Thyroid gland (tissue), 4 donors: Measurements from ENCODE around the gene APLP2. TPM values are rescaled to one million over a fixed set of nuclear protein-coding genes. Genes with fewer than 3 reads are reported as not detected.
A peak's percentile ranks its signal among the peaks of the same experiment; 100 is the strongest.
"Not testable (repeated sequence)": the region's sequence is repeated elsewhere in the genome, so short reads cannot be mapped to it uniquely, and the experiment has no call there.

ENCODE experiments used
- DNase-seq, 2 donors: peaks; one replicate each; pipeline ENCODE4 v3.0.0-alpha.2; 2019
- H3K27ac ChIP-seq, 3 donors: fragments of 200-600 bp; sonication (generic); 1 replicate in 2 of 3; 2 replicates in 1 of 3; pipeline ENCODE4 v1.5.1; 2016 to 2019; ENCODE audit warnings: mild to moderate bottlenecking in 1 of 3, moderate library complexity in 1 of 3
- H3K27me3 ChIP-seq: fragments of 200-600 bp; sonication (generic); one replicate; pipeline ENCODE4 v1.5.1; 2019
- H3K36me3 ChIP-seq, 2 donors: fragments of 200-600 bp; sonication (generic); one replicate each; pipeline ENCODE4 v1.5.1; 2016 to 2019
- H3K4me1 ChIP-seq, 2 donors: fragments of 200-600 bp; sonication (generic); one replicate each; pipeline ENCODE4 v1.5.1; 2017 to 2019
- H3K4me3 ChIP-seq, 3 donors: fragments of 200-600 bp; sonication (generic); replicated peaks in 1 of 3; 1 replicate in 2 of 3; 2 replicates in 1 of 3; pipeline ENCODE4 v1.5.1; 2016; ENCODE audit warnings: mild to moderate bottlenecking in 1 of 3
- H3K9me3 ChIP-seq: fragments of 200-600 bp; sonication (generic); one replicate; pipeline ENCODE4 v1.5.1; 2017
- POLR2A ChIP-seq, 2 donors: fragments of 450-650 bp; IDR thresholded peaks; one replicate each; pipeline ENCODE4 v1.6.1; 2017; ENCODE audit warnings: antibody characterized with exemption in 2 of 2, mild to moderate bottlenecking in 2 of 2, moderate library complexity in 1 of 2
- WGBS, 2 donors: methylation state at CpG; one replicate each; pipeline ENCODE4 v1.1.5; 2017; 5-methylcytosine and 5-hydroxymethylcytosine counted together
- intact Hi-C: fragments of 100-400 bp; cut with DNase I; formaldehyde crosslinking; loops from one replicate; pipeline ENCODE4 v1.15.1; 2023
- total RNA-seq, 4 donors: library from RNA; depleted of rRNA; stranded (reverse); fragments of >200 nt; gene quantifications; one replicate each; pipeline ENCODE4 v1.2.3, GENCODE V29; 2016
- TF ChIP-seq, protein P1 (sequence below), 6 experiments: fragments of 200-600 bp in 3 of 6; fragments of 450-650 bp in 3 of 6; sonication (generic) in 3 of 6; IDR thresholded peaks; one replicate each; pipeline ENCODE4 v1.5.1; 2016 to 2019; ENCODE audit warnings: antibody characterized with exemption in 6 of 6, mild to moderate bottlenecking in 2 of 6, inconsistent platforms in 1 of 6, moderate library complexity in 1 of 6

Gene APLP2
- total RNA-seq, 4 donors from 2014 or later = 782 to 1,078 (median 902) TPM

DNA sequence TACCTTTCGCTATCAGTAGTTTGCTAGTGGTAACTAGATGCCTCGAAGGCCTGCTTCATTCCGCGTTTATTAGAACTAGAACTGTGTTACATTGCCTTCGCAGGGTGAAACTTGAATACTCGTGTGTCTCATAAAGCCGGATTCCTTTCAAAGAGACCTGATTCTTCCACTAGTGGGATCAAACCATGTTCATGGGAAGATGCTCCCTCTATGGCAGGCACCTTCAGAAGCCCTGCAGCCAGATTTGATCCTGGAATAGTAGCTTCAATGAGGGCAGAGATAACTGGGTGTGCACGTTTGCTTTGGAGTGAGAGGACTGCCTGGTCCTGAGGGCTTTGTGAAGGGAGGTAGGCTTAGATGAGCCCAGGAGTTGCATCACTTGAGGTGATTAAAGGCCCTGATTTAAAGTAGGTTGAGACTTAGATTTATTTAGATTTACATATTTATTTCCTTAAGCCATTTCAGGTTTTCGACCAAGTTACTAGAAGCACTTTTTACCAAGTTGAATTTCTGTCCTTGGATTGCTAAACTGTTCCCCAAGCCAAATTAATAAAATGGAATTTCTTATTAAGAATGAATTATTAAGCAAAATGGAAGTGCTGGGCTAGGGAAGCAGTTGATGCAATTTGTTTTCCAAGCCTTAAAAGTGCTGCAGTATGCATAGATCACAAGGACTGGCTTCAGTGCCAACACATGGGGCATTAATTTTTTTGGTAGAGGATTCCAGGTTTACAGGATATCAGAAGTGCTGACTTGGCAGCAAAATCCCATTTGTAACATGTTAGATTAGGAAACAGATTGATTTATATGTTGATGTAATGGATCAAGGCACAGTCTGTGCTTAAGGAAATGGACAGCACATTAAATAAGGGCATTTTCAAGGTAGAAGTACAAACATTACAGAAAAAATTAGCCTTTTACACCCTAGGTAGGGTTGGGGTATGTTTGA is 32.9 kb downstream of the APLP2 start:
- no peaks in the 10 kb centered on the region for H3K36me3 ChIP-seq
- TF ChIP-seq, protein P1, sequence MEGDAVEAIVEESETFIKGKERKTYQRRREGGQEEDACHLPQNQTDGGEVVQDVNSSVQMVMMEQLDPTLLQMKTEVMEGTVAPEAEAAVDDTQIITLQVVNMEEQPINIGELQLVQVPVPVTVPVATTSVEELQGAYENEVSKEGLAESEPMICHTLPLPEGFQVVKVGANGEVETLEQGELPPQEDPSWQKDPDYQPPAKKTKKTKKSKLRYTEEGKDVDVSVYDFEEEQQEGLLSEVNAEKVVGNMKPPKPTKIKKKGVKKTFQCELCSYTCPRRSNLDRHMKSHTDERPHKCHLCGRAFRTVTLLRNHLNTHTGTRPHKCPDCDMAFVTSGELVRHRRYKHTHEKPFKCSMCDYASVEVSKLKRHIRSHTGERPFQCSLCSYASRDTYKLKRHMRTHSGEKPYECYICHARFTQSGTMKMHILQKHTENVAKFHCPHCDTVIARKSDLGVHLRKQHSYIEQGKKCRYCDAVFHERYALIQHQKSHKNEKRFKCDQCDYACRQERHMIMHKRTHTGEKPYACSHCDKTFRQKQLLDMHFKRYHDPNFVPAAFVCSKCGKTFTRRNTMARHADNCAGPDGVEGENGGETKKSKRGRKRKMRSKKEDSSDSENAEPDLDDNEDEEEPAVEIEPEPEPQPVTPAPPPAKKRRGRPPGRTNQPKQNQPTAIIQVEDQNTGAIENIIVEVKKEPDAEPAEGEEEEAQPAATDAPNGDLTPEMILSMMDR (IDR thresholded peaks at IDR 0.05) = no peak
- no peak for TF ChIP-seq POLR2A (IDR thresholded peaks at IDR 0.05)
- no peaks in the 10 kb centered on the region for H3K27me3 ChIP-seq
- H3K4me1 ChIP-seq = peaks cover 48 to 57% of the 10 kb centered on the region in 2 donors
- intact Hi-C loops = no loop called here
- H3K4me3 ChIP-seq = no peak overlapping the region
- no peaks in the 10 kb centered on the region for H3K9me3 ChIP-seq
- no peak for DNase-seq
- peak overlapping the region in 1 of 3 donors; percentile 13 for H3K27ac ChIP-seq
- WGBS, 2 donors = 78 to 90% methylated on average over 9 of the region's 9 CpGs

DNA sequence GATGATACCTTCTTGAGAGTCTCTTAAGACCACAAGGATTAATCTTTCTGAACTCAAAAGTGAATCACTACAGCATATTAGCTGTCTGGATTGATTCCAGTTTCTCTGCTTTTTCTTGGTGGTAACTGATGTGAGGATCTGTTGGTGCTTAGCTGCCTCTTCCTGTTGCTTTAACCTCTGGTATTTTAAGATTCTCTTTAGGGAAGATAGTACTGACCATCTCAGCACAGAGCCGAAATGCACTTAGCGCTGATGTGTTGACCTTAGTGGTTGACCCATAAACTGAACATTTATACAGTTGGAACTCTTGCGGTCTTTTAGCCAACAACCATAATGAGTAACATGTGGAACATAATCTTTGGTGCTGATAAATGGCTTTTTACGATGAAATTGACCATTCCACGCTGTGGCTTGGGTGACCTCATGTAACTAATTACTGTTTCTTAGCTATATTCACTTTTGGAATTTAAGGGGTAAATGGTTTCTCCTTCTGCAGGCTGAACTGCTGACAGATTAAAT is 33.7 kb downstream of the APLP2 start:
- no peaks in the 10 kb centered on the region for H3K9me3 ChIP-seq
- WGBS, 2 donors = 46 to 47% methylated on average over 5 of the region's 5 CpGs
- intact Hi-C loops = no loop called here
- peaks cover 43 to 53% of the 10 kb centered on the region in 2 donors for H3K4me1 ChIP-seq
- H3K36me3 ChIP-seq = no peaks in the 10 kb centered on the region
- no peaks in the 10 kb centered on the region for H3K27me3 ChIP-seq
- peak overlapping the region in 2 of 3 donors; percentile 13 to 14 for H3K27ac ChIP-seq
- TF ChIP-seq, protein P1 (IDR thresholded peaks at IDR 0.05) = no peak
- no peak for TF ChIP-seq POLR2A (IDR thresholded peaks at IDR 0.05)
- no peak overlapping the region for H3K4me3 ChIP-seq
- no peak for DNase-seq

DNA sequence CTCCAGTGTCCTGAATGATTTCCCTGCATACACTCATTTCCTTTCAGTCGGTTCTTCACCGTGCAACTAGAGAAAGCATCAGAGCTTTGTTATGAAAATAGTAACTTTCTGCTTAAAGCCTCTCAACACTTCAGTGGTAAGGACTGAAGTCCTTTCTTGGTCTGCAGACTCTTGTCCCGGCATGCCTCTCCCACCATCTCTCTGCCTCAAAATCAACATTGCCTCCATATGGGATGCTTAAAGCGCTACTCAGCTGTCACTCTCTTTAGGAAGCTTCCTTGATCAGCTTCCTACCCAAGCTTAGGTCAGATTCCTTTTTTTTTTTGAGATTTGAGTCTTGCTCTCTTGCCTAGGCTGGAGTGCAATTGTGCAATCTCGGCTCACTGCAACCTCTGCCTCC is 36.7 kb downstream of the APLP2 start:
- Histone ChIP-seq H3K4me1 (peaks cover 24 to 30% of the 10 kb centered on the region in 2 donors), H3K36me3 (peaks cover 4 to 14% of the 10 kb centered on the region in 2 donors), H3K27ac (no peak overlapping the region), H3K27me3 (no peaks in the 10 kb centered on the region), H3K9me3 (no peaks in the 10 kb centered on the region), H3K4me3 (no peak overlapping the region)
- intact Hi-C loops = no loop called here
- TF ChIP-seq, protein P1 (IDR thresholded peaks at IDR 0.05) = no peak
- no peak for TF ChIP-seq POLR2A (IDR thresholded peaks at IDR 0.05)
- WGBS, 2 donors = 41 to 47% methylated on average over 5 of the region's 5 CpGs
- DNase-seq = no peak

DNA sequence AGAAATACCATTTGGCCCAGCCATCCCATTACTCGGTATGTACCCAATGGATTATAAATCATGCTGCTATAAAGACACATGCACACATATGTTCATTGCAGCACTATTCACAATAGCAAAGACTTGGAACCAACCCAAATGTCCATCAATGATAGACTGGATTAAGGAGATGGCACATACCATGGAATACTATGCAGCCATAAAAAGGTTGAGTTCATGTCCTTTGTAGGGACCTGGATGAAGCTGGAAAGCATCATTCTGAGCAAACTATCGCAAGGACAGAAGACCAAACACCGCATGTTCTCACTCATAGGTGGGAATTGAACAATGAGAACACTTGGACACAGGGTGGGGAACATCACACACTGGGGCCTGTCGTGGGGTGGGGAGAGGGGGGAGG is 39.0 kb downstream of the APLP2 start:
- H3K4me3 ChIP-seq, H3K27me3 ChIP-seq, H3K9me3 ChIP-seq, H3K27ac ChIP-seq, DNase-seq, intact Hi-C loops: not testable (repeated sequence)
- WGBS, 2 donors = 95% methylated on average over 4 of the region's 4 CpGs
- Histone ChIP-seq H3K4me1 (peaks cover 9 to 13% of the 10 kb centered on the region in 2 donors), H3K36me3 (peaks cover 10 to 14% of the 10 kb centered on the region in 2 donors)

DNA sequence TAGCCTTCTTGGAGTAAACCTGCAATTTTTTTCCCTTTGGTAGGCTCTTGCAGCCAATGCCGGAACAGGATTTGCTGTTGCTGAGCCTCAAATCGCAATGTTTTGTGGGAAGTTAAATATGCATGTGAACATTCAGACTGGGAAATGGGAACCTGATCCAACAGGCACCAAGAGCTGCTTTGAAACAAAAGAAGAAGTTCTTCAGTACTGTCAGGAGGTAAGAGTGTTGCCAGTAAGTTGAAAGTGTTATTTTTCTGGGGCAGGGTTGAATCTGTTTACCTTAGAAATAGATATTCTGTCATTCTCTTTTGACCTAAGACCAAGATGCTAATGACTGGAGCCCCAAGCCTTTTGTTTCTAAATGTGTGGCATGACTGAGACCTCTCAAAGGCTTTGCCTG is 39.7 kb downstream of the APLP2 start:
- H3K9me3 ChIP-seq = no peaks in the 10 kb centered on the region
- no peak for TF ChIP-seq POLR2A (IDR thresholded peaks at IDR 0.05)
- TF ChIP-seq, protein P1 (IDR thresholded peaks at IDR 0.05) = no peak
- 94 to 97% methylated on average over 2 of the region's 2 CpGs for WGBS, 2 donors
- H3K27ac ChIP-seq = peak overlapping the region in 1 of 3 donors; percentile 11
- DNase-seq = no peak
- H3K4me1 ChIP-seq = peaks cover 10 to 13% of the 10 kb centered on the region in 2 donors
- no peak overlapping the region for H3K4me3 ChIP-seq
- H3K27me3 ChIP-seq = no peaks in the 10 kb centered on the region
- intact Hi-C loops = no loop called here
- peaks cover 10 to 14% of the 10 kb centered on the region in 2 donors for H3K36me3 ChIP-seq
